Testis (tissue), 3 donors: ENCODE measurements around the gene HOTAIR. TPM values are rescaled to one million over a fixed set of nuclear protein-coding genes. Genes with fewer than 3 reads are reported as not detected.

ENCODE experiments used
- DNase-seq: peaks from one replicate; pipeline ENCODE4 v3.0.0-alpha.2; 2019
- H3K27ac ChIP-seq, 2 donors: fragments of 200-600 bp; sonication (generic); one replicate each; pipeline ENCODE4 v1.5.1; 2019
- H3K27me3 ChIP-seq: fragments of 200-600 bp; sonication (generic); one replicate; pipeline ENCODE4 v1.5.1; 2019
- H3K36me3 ChIP-seq: fragments of 200-600 bp; sonication (generic); one replicate; pipeline ENCODE4 v1.5.1; 2017; ENCODE audit warnings: low read depth; ENCODE audit errors: missing control alignments
- H3K4me1 ChIP-seq: fragments of 200-600 bp; sonication (generic); one replicate; pipeline ENCODE4 v1.5.1; 2019
- H3K4me3 ChIP-seq, 2 donors: fragments of 200-600 bp; sonication (generic); one replicate each; pipeline ENCODE4 v1.5.1; 2017 to 2019
- H3K9me3 ChIP-seq: fragments of 200-600 bp; sonication (generic); one replicate; pipeline ENCODE4 v1.5.1; 2017
- CTCF ChIP-seq, 3 experiments: fragments of 450-650 bp in 2 of 3; fragments of 200-600 bp in 1 of 3; sonication (generic) in 1 of 3; IDR thresholded peaks; one replicate each; pipeline ENCODE4 v1.5.1; 2016 to 2019; ENCODE audit warnings: antibody characterized with exemption in 3 of 3, mild to moderate bottlenecking in 2 of 3, moderate library complexity in 1 of 3
- POLR2A ChIP-seq: fragments of 450-650 bp; IDR thresholded peaks from one replicate; pipeline ENCODE4 v1.6.1; 2017; ENCODE audit warnings: antibody characterized with exemption, mild to moderate bottlenecking, moderate library complexity
- WGBS, 2 donors: methylation state at CpG; one replicate each; pipeline ENCODE4 v1.1.5; 2018; 5-methylcytosine and 5-hydroxymethylcytosine counted together
- intact Hi-C: fragments of 100-400 bp; cut with DNase I; formaldehyde crosslinking; loops from one replicate; pipeline ENCODE4 v1.15.1; 2023; ENCODE audit warnings: low total_unique reads
- polyA plus RNA-seq: library from polyadenylated mRNA; stranded (reverse); fragments of 350-450 nt; fragmentation: Illumina TruSeq; extraction: RNeasy Lipid Tissue Mini Kit (QIAGEN cat#74804); gene quantifications from one replicate; pipeline ENCODE4 v1.2.3, GENCODE V29; 2014; ENCODE audit warnings: low read depth, low replicate concordance; ENCODE audit not compliant: insufficient read depth
- total RNA-seq, 2 donors: library from RNA; depleted of rRNA; stranded (reverse); fragments of >200 nt; gene quantifications; one replicate each; pipeline ENCODE4 v1.2.3, GENCODE V29; 2016

The HOTAIR gene
- total and polyA plus RNA-seq, 3 donors from 2014 or later: 3.1 to 8.6 (median 3.4) TPM

GRCh38 chr12:53932915-53933314, 41.8 kb downstream of the HOTAIR start:
- DNase-seq: no peak
- H3K9me3 ChIP-seq: no peaks in the 10 kb centered on the region
- WGBS, 2 donors: 63 to 74% methylated on average over 4 of the region's 4 CpGs
- H3K4me3 ChIP-seq: no peak overlapping the region
- no peaks in the 10 kb centered on the region for H3K36me3 ChIP-seq
- TF ChIP-seq CTCF (IDR thresholded peaks at IDR 0.05) (no peak), POLR2A (no peak)
- intact Hi-C loops: no loop called here
- no peaks in the 10 kb centered on the region for H3K4me1 ChIP-seq
- H3K27me3 ChIP-seq: peaks cover 8% of the 10 kb centered on the region
- H3K27ac ChIP-seq: no peak overlapping the region

DNA sequence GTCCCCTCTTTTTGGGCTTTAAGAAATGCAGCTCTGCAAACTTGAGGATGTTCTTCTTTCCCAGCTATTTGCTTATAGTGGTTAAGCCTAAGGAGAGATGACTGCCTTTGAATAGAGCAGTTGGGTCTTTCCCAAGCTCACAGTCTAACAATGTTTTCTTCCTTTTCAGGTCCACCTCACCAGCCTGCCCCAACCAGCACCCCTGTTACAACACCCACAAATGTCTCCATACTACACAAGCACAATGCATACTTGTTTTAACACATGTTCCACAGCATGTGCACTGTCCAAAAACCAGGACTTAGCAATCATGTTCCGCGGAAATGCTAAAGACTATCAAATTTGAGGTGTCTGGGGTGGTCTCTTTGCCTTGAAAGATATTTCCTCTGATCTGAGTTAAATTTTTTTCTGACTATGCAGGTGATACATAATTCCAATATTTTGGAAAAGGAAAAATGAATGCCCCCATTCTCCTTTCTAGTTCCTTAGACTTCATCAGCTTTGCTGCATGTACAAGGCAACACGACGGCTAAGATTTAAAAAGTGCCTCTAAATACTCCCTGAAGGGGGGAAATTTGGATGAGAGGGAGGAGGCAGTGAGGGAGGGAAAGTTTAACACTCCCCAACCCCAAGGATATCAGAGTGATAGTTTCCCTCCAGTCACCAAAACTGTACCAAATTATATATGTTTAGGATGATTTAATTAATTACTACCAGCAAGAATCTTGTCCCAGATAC, 42.7 kb downstream of the HOTAIR start:
- 53 to 64% methylated on average over 4 of the region's 4 CpGs for WGBS, 2 donors
- no peak for TF ChIP-seq POLR2A
- no peak for TF ChIP-seq CTCF (IDR thresholded peaks at IDR 0.05)
- no peak for DNase-seq
- Histone ChIP-seq H3K4me1 (no peaks in the 10 kb centered on the region), H3K9me3 (no peaks in the 10 kb centered on the region), H3K27ac (no peak overlapping the region), H3K27me3 (peaks cover 6% of the 10 kb centered on the region), H3K4me3 (no peak overlapping the region), H3K36me3 (no peaks in the 10 kb centered on the region)
- intact Hi-C loops: no loop called here

DNA sequence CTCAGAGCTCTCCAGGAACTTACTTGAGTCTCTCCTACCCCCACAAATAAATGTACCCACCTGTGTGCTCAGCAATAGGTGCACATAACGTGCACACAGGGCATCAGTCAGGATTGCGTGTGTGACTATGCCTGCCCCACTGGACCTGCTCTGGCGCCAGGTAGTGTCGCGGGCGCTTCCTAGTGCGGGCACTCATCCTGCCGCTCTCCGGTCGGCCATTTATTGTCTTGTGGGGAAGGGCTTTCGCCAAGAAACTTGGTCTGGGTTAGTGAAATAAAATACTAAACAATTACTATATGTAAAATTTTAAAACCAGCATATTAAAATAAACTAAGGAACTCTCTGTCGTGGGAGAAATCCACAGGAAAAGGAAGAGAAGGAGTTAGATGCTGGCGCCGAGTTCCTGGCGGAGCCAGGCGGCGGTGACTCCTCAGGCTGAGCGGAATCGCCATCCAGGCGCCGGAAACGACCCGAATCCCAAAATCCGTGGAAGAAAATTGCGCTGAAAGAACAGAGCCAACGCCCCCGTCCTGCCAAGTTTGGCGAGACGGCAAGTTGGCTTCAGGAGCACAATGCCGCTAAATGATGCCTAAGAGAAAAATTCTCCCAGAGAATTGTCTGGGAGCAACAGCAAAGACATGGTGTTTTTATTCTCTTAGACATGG, 44.0 kb downstream of the HOTAIR start:
- H3K4me1 ChIP-seq: no peaks in the 10 kb centered on the region
- H3K36me3 ChIP-seq: no peaks in the 10 kb centered on the region
- H3K27ac ChIP-seq: no peak overlapping the region
- no peak for DNase-seq
- intact Hi-C loops: no loop called here
- H3K9me3 ChIP-seq: no peaks in the 10 kb centered on the region
- H3K27me3 ChIP-seq: no peaks in the 10 kb centered on the region
- H3K4me3 ChIP-seq: peak overlapping the region in 1 of 2 donors; percentile 5
- 5 to 6% methylated on average over 30 of the region's 30 CpGs for WGBS, 2 donors
- TF ChIP-seq CTCF (IDR thresholded peaks at IDR 0.05): no peak
- TF ChIP-seq POLR2A: no peak

- no peak for TF ChIP-seq CTCF (IDR thresholded peaks at IDR 0.05)
- no peak for TF ChIP-seq POLR2A
- no peaks in the 10 kb centered on the region for H3K36me3 ChIP-seq
- no peaks in the 10 kb centered on the region for H3K27me3 ChIP-seq
- H3K4me1 ChIP-seq: no peaks in the 10 kb centered on the region
- 25 to 39% methylated on average over 4 of the region's 4 CpGs for WGBS, 2 donors
- H3K9me3 ChIP-seq: no peaks in the 10 kb centered on the region
- no peak overlapping the region for H3K4me3 ChIP-seq
- no peak overlapping the region for H3K27ac ChIP-seq
- intact Hi-C loops: no loop called here
- DNase-seq: no peak
Measured at GRCh38 chr12:53929527-53929926, 45.2 kb downstream of the HOTAIR start.
